OCI-LY7 (cell line): ENCODE data around the gene IFNL2. TPM values are rescaled to one million over a fixed set of nuclear protein-coding genes. Genes with fewer than 3 reads are reported as not detected.
"Not testable (repeated sequence)": the region's sequence is repeated elsewhere in the genome, so short reads cannot be mapped to it uniquely, and the experiment has no call there.

Experiments used
- Bru-seq: library from RNA; stranded (reverse); fragments of 400-500 nt; gene quantifications from one replicate; lab custom pipeline; 2021; lab: Mats Ljungman, UMichigan
- BruChase-seq, 2 experiments: library from RNA; stranded (reverse); fragments of 400-500 nt; gene quantifications; one replicate each; lab custom pipeline; 2021; lab: Mats Ljungman, UMichigan
- BruUV-seq: library from RNA; stranded (reverse); fragments of 400-500 nt; replicated peaks from 2 replicates; lab custom pipeline; 2021; lab: Mats Ljungman, UMichigan
- CTCF ChIA-PET: fragments of 300-600 bp; sonication (Branson Sonifier 250); formaldehyde crosslinking; loops from one replicate; lab custom pipeline; 2022; ENCODE audit warnings: antibody characterized with exemption; ENCODE audit not compliant: unreplicated experiment; lab: Charles Lee
- POLR2A ChIA-PET: fragments of 300-600 bp; sonication (Branson Sonifier 250); formaldehyde crosslinking; loops from one replicate; lab custom pipeline; 2022; ENCODE audit warnings: antibody characterized with exemption; lab: Charles Lee
- DNase-seq: peaks from one replicate; pipeline ENCODE4 v3.0.0-alpha.2; 2015; ENCODE audit warnings: low spot score
- H2AFZ ChIP-seq: fragments of 200-600 bp; sonication (generic), shearing (Covaris generic); 2 replicates; pipeline ENCODE4 v1.6.1; 2014; ENCODE audit warnings: mild to moderate bottlenecking, antibody characterized with exemption, low read length, moderate library complexity
- H3K27ac ChIP-seq: fragments of 200-600 bp; sonication (generic); 2 replicates; pipeline ENCODE4 v1.5.1; 2014; ENCODE audit warnings: mixed run types, low read depth, mild to moderate bottlenecking, moderate library complexity, low read length, inconsistent platforms; ENCODE audit not compliant: poor library complexity, severe bottlenecking
- H3K36me3 ChIP-seq: fragments of 200-600 bp; sonication (generic); 2 replicates; pipeline ENCODE4 v1.6.1; 2014; ENCODE audit warnings: mild to moderate bottlenecking, antibody characterized with exemption, low read length, moderate library complexity, mixed read lengths; ENCODE audit not compliant: insufficient read depth
- H3K4me1 ChIP-seq: fragments of 200-600 bp; sonication (generic); 2 replicates; pipeline ENCODE4 v1.5.1; 2014; ENCODE audit warnings: mild to moderate bottlenecking, low read length; ENCODE audit not compliant: insufficient read depth, poor library complexity, severe bottlenecking
- H3K4me2 ChIP-seq: fragments of 200-600 bp; sonication (generic); 2 replicates; pipeline ENCODE4 v1.6.1; 2014; ENCODE audit warnings: mild to moderate bottlenecking, low read length
- H3K4me3 ChIP-seq: fragments of 200-600 bp; sonication (generic); 2 replicates; pipeline ENCODE4 v1.5.1; 2014; ENCODE audit warnings: mild to moderate bottlenecking, low read depth, low read length; ENCODE audit not compliant: poor library complexity, severe bottlenecking
- H3K79me2 ChIP-seq: fragments of 200-600 bp; sonication (generic); 2 replicates; pipeline ENCODE4 v1.6.1; 2016; ENCODE audit warnings: low read depth, mild to moderate bottlenecking, low read length, moderate library complexity, mixed read lengths; ENCODE audit not compliant: insufficient read depth
- H3K9me2 ChIP-seq: fragments of 200-600 bp; sonication (generic); 2 replicates; pipeline ENCODE4 v1.6.1; 2016; ENCODE audit warnings: mild to moderate bottlenecking, low read length, mixed read lengths; ENCODE audit not compliant: insufficient read depth
- H3K9me3 ChIP-seq: fragments of 200-600 bp; sonication (generic); 2 replicates; pipeline ENCODE4 v1.6.1; 2014; ENCODE audit warnings: mild to moderate bottlenecking, mixed run types, low read length, mixed read lengths
- H4K20me1 ChIP-seq: fragments of 200-600 bp; sonication (generic); 2 replicates; pipeline ENCODE4 v1.6.1; 2014; ENCODE audit warnings: mild to moderate bottlenecking, antibody characterized with exemption, low read length, moderate library complexity, mixed read lengths; ENCODE audit not compliant: insufficient read depth
- CTCF ChIP-seq: fragments of 200-600 bp; sonication (generic); conservative IDR thresholded peaks from 2 replicates; pipeline ENCODE4 v1.5.1; 2014; ENCODE audit warnings: mild to moderate bottlenecking, antibody characterized with exemption, low read length, moderate library complexity, mixed read lengths
- EZH2phosphoT487 ChIP-seq: fragments of 200-600 bp; sonication (generic); IDR thresholded peaks from 2 replicates; pipeline ENCODE4 v1.6.1; 2018; ENCODE audit warnings: low read depth, borderline replicate concordance, mild to moderate bottlenecking, mixed run types, antibody characterized with exemption, low read length, moderate library complexity, mixed read lengths
- intact Hi-C: fragments of 100-400 bp; cut with micrococcal nuclease; formaldehyde crosslinking; loops from one replicate; pipeline ENCODE4 v1.10.0; 2022; ENCODE audit not compliant: unreplicated experiment
- long read RNA-seq: library from polyadenylated mRNA; stranded (forward); transcript quantifications from one replicate; pipeline ENCODE4 v2.0.0, GENCODE V29; 2022
- total RNA-seq, 2 experiments: library from RNA; depleted of rRNA in 1 of 2; stranded (reverse); fragments of >200 nt in 1 of 2; shearing (Covaris generic) in 1 of 2; gene quantifications; 2 replicates each; pipeline ENCODE4 v1.2.3, GENCODE V29; 2014 to 2022

IFNL2 gene
- not detected in 2 replicates for total RNA-seq (2014; rRNA removed; shearing (Covaris generic))
- total RNA-seq (2022): not detected in 2 replicates
- Bru-seq, nascent RNA: not detected
- not detected for BruChase-seq, experiment 1, labeled RNA remaining after a 6-hour chase
- BruChase-seq, experiment 2, labeled RNA remaining after a 2-hour chase: not detected
- long read RNA-seq: 0 reads

- H3K79me2 ChIP-seq, H3K4me1 ChIP-seq, POLR2A ChIA-PET, H4K20me1 ChIP-seq, H3K27ac ChIP-seq, H3K36me3 ChIP-seq, H2AFZ ChIP-seq, DNase-seq, intact Hi-C loops, H3K4me3 ChIP-seq, H3K9me2 ChIP-seq, H3K4me2 ChIP-seq, BruUV-seq, H3K9me3 ChIP-seq: not testable (repeated sequence)
- CTCF ChIA-PET: interaction anchor here (0.5 kb wide), 1 partner anchor 899 kb away, joined by 3 read pairs; no protein-coding TSS in a partner anchor
These were observed at the start of gene IFNL2 for GRCh38 chr19:39268085-39268484. Gene IFNL2, plus strand, starts transcription at chr19:39268396. Its CDS starts 173 bp downstream, at chr19:39268569.

- H3K4me2 ChIP-seq, H3K27ac ChIP-seq, POLR2A ChIA-PET, H4K20me1 ChIP-seq, H3K36me3 ChIP-seq, BruUV-seq, H3K79me2 ChIP-seq, intact Hi-C loops, DNase-seq, H3K9me3 ChIP-seq, H3K4me3 ChIP-seq, CTCF ChIA-PET, H3K4me1 ChIP-seq, H3K9me2 ChIP-seq, H2AFZ ChIP-seq: not testable (repeated sequence)
- TF ChIP-seq CTCF: 0 out of 2 replicates have a peak, but pooled peaks have one; percentile 13
These were observed 49.1 kb upstream of the IFNL2 start for GRCh38 chr19:39219108-39219507.

- TF ChIP-seq EZH2phosphoT487 (no peak), CTCF (no peak)
- Histone ChIP-seq H3K36me3 (no peaks in the 10 kb centered on the region), H3K9me3 (no peaks in the 10 kb centered on the region), H3K4me1 (no peaks in the 10 kb centered on the region), H3K9me2 (no peaks in the 10 kb centered on the region), H3K27ac (no peak overlapping the region), H4K20me1 (no peaks in the 10 kb centered on the region), H3K4me3 (no peak overlapping the region), H3K4me2 (no peak overlapping the region), H3K79me2 (no peaks in the 10 kb centered on the region), H2AFZ (no peak overlapping the region)
- intact Hi-C loops: no loop called here
- no peak for DNase-seq
- ChIA-PET POLR2A (interaction anchor here (0.8 kb wide), 1 partner anchor 141 kb away, joined by 3 read pairs; no protein-coding TSS in a partner anchor), CTCF (no interaction called here)
- BruUV-seq: no TSS peak
These were observed 44.4 kb upstream of the IFNL2 start for GRCh38 chr19:39223703-39224279.
